Uterus (tissue), 4 donors: ENCODE results near the gene CTDSPL. TPM values are rescaled to one million over a fixed set of nuclear protein-coding genes. Genes with fewer than 3 reads are reported as not detected.

Experiments used
- DNase-seq, 2 donors: peaks; one replicate each; pipeline ENCODE4 v3.0.0-alpha.2; 2019 to 2020
- H3K27ac ChIP-seq, 2 donors: fragments of 200-600 bp; sonication (generic); 1 replicate in 1 of 2; 2 replicates in 1 of 2; pipeline ENCODE4 v1.5.1; 2016 to 2018
- H3K27me3 ChIP-seq, 2 donors: fragments of 200-600 bp; sonication (generic); one replicate each; pipeline ENCODE4 v1.5.1; 2018 to 2019; ENCODE audit warnings: control low read depth in 1 of 2
- H3K36me3 ChIP-seq, 2 donors: fragments of 200-600 bp; sonication (generic); one replicate each; pipeline ENCODE4 v1.5.1; 2019; ENCODE audit warnings: control low read depth in 1 of 2
- H3K4me1 ChIP-seq, 2 donors: fragments of 200-600 bp; sonication (generic); one replicate each; pipeline ENCODE4 v1.5.1; 2018 to 2019; ENCODE audit warnings: control low read depth in 1 of 2
- H3K4me3 ChIP-seq, 2 donors: fragments of 200-600 bp; sonication (generic); 1 replicate in 1 of 2; 2 replicates in 1 of 2; pipeline ENCODE4 v1.5.1; 2018 to 2019; ENCODE audit warnings: mild to moderate bottlenecking in 1 of 2
- H3K9me3 ChIP-seq, 2 donors: fragments of 200-600 bp; sonication (generic); one replicate each; pipeline ENCODE4 v1.5.1; 2019; ENCODE audit warnings: control low read depth in 1 of 2
- CTCF ChIP-seq, 4 experiments: fragments of 200-600 bp in 2 of 4; fragments of 450-650 bp in 2 of 4; sonication (generic) in 2 of 4; IDR thresholded peaks; one replicate each; pipeline ENCODE4 v1.5.1; 2016 to 2019; ENCODE audit warnings: antibody characterized with exemption in 4 of 4, mild to moderate bottlenecking in 2 of 4, moderate library complexity in 1 of 4
- POLR2A ChIP-seq, 2 donors: fragments of 450-650 bp; IDR thresholded peaks; one replicate each; pipeline ENCODE4 v1.6.1; 2016; ENCODE audit warnings: antibody characterized with exemption in 2 of 2, mild to moderate bottlenecking in 1 of 2, moderate library complexity in 1 of 2
- intact Hi-C: fragments of 100-400 bp; cut with DNase I; formaldehyde crosslinking; loops from one replicate; pipeline ENCODE4 v1.15.1; 2023; ENCODE audit warnings: low total_unique reads
- total RNA-seq, 4 donors: library from RNA; depleted of rRNA in 3 of 4; stranded (reverse); fragments of >200 nt in 3 of 4; gene quantifications; one replicate each; pipeline versions ENCODE4 v1.1.0 to v1.2.4, GENCODE V29; 2014 to 2023
- donor health status: DM: yes; HTN: yes; CAD: no.

The CTDSPL gene
- total RNA-seq, 4 donors from 2014 or later = 6.4 to 55.9 (median 28.7) TPM

- Histone ChIP-seq H3K27me3 (no peaks in the 10 kb centered on the region), H3K9me3 (no peaks in the 10 kb centered on the region), H3K4me3 (no peak overlapping the region), H3K27ac (no peak overlapping the region), H3K4me1 (peaks cover 0 to 9% of the 10 kb centered on the region in 2 donors), H3K36me3 (no peaks in the 10 kb centered on the region)
- intact Hi-C loops = no loop called here
- TF ChIP-seq POLR2A (IDR thresholded peaks at IDR 0.05) = no peak
- TF ChIP-seq CTCF (IDR thresholded peaks at IDR 0.05) = no peak
- DNase-seq = no peak
Observed at GRCh38 chr3:37954881-37955280, 93.2 kb downstream of the CTDSPL start.

GRCh38 chr3:37955918-37956707 lies 94.4 kb downstream of the CTDSPL start:
- Histone ChIP-seq H3K4me1 (peaks cover 0 to 9% of the 10 kb centered on the region in 2 donors), H3K27ac (peak overlapping the region; percentile 33 to 77), H3K9me3 (no peaks in the 10 kb centered on the region), H3K36me3 (no peaks in the 10 kb centered on the region), H3K27me3 (no peaks in the 10 kb centered on the region), H3K4me3 (no peak overlapping the region)
- intact Hi-C loops = no loop called here
- no peak for TF ChIP-seq CTCF (IDR thresholded peaks at IDR 0.05)
- peak in 1 of 2 donors; percentile 10 for DNase-seq

- intact Hi-C loops = no loop called here
- Histone ChIP-seq H3K4me1 (peaks cover 0 to 9% of the 10 kb centered on the region in 2 donors), H3K27me3 (no peaks in the 10 kb centered on the region), H3K9me3 (no peaks in the 10 kb centered on the region), H3K36me3 (no peaks in the 10 kb centered on the region), H3K27ac (peak overlapping the region; percentile 33 to 77), H3K4me3 (no peak overlapping the region)
- TF ChIP-seq POLR2A (IDR thresholded peaks at IDR 0.05) = no peak
- TF ChIP-seq CTCF (IDR thresholded peaks at IDR 0.05) = no peak
- peak in 1 of 2 donors; percentile 7 for DNase-seq
Observed at GRCh38 chr3:37956723-37957538, 95.3 kb downstream of the CTDSPL start.

GRCh38 chr3:37957539-37957936 lies 95.9 kb downstream of the CTDSPL start:
- Histone ChIP-seq H3K4me1 (peaks cover 3 to 9% of the 10 kb centered on the region in 2 donors), H3K36me3 (no peaks in the 10 kb centered on the region), H3K27me3 (no peaks in the 10 kb centered on the region), H3K4me3 (no peak overlapping the region), H3K9me3 (no peaks in the 10 kb centered on the region), H3K27ac (peak overlapping the region; percentile 33 to 77)
- TF ChIP-seq CTCF (IDR thresholded peaks at IDR 0.05) (no peak), POLR2A (IDR thresholded peaks at IDR 0.05) (no peak)
- intact Hi-C loops = no loop called here
- no peak for DNase-seq
